Tibial artery (tissue), 4 donors: ENCODE data around the gene FAM135A.
"Not testable (repeated sequence)": the region's sequence is repeated elsewhere in the genome, so short reads cannot be mapped to it uniquely, and the experiment has no call there.

ENCODE experiments used
- DNase-seq, 2 donors: peaks; one replicate each; pipeline ENCODE4 v3.0.0-alpha.2; 2019
- H3K27ac ChIP-seq, 2 donors: fragments of 200-600 bp; sonication (generic) in 1 of 2; 1 replicate in 1 of 2; 2 replicates in 1 of 2; pipeline ENCODE4 v1.5.1; 2018 to 2019; ENCODE audit warnings: mild to moderate bottlenecking in 1 of 2
- H3K27me3 ChIP-seq, 2 donors: fragments of 200-600 bp; sonication (generic) in 1 of 2; one replicate each; pipeline versions ENCODE4 v1.5.1 to v1.6.0; 2016 to 2019
- H3K36me3 ChIP-seq, 3 donors: fragments of 200-600 bp; sonication (generic) in 2 of 3; one replicate each; pipeline ENCODE4 v1.5.1; 2016 to 2019; ENCODE audit warnings: mild to moderate bottlenecking in 2 of 3
- H3K4me1 ChIP-seq, 4 donors: fragments of 200-600 bp; sonication (generic) in 2 of 4; 1 replicate in 3 of 4; 2 replicates in 1 of 4; pipeline ENCODE4 v1.5.1; 2016 to 2019
- H3K4me3 ChIP-seq, 2 donors: fragments of 200-600 bp; sonication (generic) in 1 of 2; 1 replicate in 1 of 2; 2 replicates in 1 of 2; pipeline ENCODE4 v1.5.1; 2018 to 2019; ENCODE audit warnings: mild to moderate bottlenecking in 2 of 2
- H3K9me3 ChIP-seq, 3 donors: fragments of 200-600 bp; sonication (generic) in 1 of 3; one replicate each; pipeline ENCODE4 v1.5.1; 2016 to 2019
- intact Hi-C: fragments of 100-400 bp; cut with DNase I; formaldehyde crosslinking; loops from one replicate; pipeline ENCODE4 v1.15.0; 2023; ENCODE audit warnings: low total_unique reads
- TF ChIP-seq, protein P1 (sequence below), 2 experiments: fragments of 200-600 bp in 1 of 2; fragments of 450-650 bp in 1 of 2; IDR thresholded peaks; one replicate each; pipeline ENCODE4 v1.5.1; 2017 to 2019; ENCODE audit warnings: antibody characterized with exemption in 2 of 2, mild to moderate bottlenecking in 1 of 2, moderate library complexity in 1 of 2

The FAM135A gene

DNA sequence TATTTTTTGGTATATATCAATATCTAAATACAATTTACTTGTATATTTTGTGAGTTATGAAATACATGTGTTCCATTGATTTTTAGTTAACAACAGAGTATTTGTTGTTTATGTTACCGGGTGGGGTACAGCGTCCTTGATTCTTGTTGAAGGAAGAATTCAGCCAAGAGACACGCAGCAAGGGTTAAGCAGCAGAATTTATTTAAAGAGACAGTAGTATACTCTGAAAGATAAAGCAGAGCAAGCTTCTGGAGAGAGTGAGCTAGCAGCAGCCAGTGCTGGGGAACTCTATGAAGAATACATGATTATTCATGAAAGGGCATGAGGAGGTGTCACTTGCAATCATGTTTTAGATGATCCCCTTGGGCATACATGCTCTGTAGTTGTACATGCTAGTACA is 76.1 kb downstream of the FAM135A start:
- TF ChIP-seq, protein P1, sequence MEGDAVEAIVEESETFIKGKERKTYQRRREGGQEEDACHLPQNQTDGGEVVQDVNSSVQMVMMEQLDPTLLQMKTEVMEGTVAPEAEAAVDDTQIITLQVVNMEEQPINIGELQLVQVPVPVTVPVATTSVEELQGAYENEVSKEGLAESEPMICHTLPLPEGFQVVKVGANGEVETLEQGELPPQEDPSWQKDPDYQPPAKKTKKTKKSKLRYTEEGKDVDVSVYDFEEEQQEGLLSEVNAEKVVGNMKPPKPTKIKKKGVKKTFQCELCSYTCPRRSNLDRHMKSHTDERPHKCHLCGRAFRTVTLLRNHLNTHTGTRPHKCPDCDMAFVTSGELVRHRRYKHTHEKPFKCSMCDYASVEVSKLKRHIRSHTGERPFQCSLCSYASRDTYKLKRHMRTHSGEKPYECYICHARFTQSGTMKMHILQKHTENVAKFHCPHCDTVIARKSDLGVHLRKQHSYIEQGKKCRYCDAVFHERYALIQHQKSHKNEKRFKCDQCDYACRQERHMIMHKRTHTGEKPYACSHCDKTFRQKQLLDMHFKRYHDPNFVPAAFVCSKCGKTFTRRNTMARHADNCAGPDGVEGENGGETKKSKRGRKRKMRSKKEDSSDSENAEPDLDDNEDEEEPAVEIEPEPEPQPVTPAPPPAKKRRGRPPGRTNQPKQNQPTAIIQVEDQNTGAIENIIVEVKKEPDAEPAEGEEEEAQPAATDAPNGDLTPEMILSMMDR (IDR thresholded peaks at IDR 0.05) = no peak
- no peak for DNase-seq

DNA sequence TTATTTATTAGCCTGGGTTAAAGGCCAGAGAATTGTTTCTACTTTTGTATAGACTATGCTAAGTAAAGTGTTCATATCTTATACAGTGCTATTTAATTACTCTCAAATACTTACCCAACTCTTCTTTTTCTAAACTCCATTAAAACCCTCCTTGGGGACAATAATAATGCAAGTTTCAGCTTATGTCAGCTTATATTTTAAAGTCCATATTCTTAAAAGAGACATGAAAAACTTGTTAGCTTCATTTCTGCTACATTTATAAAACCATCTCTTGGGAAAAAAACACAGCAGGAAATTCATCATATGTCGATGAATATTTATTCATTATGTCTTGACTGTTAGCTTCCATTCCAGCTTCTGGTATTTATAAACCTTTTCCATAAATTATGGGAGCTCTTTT is 81.5 kb downstream of the FAM135A start:
- no peak for DNase-seq
- intact Hi-C loops = no loop called here
- Histone ChIP-seq H3K4me3 (no peak overlapping the region), H3K27ac (no peak overlapping the region), H3K9me3 (no peaks in the 10 kb centered on the region), H3K4me1 (no peaks in the 10 kb centered on the region), H3K27me3 (no peaks in the 10 kb centered on the region), H3K36me3 (peaks cover 0 to 7% (median 5%) of the 10 kb centered on the region in 3 donors)
- TF ChIP-seq, protein P1 (IDR thresholded peaks at IDR 0.05) = no peak

More for the DNA sequence above, 76.1 kb downstream of the FAM135A start:
- Histone ChIP-seq H3K36me3 (peaks cover 0 to 12% (median 4%) of the 10 kb centered on the region in 3 donors), H3K27ac (no peak overlapping the region), H3K4me3 (no peak overlapping the region), H3K9me3 (no peaks in the 10 kb centered on the region), H3K27me3 (no peaks in the 10 kb centered on the region), H3K4me1 (no peaks in the 10 kb centered on the region)
- intact Hi-C loops = no loop called here

DNA sequence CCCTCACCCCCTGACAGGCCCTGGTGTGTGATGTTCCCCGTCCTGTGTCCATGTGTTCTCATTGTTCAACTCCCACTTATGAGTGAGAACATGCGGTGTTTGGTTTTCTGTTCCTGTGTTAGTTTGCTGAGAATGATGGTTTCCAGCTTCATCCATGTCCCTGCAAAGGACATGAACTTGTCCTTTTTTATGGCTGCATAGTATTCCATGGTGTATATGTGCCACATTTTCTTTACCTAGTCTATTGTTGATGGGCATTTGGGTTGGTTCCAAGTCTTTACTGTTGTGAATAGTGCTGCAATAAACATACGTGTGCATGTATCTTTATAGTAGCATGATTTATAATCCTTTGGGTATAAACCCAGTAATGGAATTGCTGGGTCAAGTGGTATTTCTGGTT is 82.5 kb downstream of the FAM135A start:
- intact Hi-C loops, H3K9me3 ChIP-seq, H3K27ac ChIP-seq, H3K27me3 ChIP-seq, DNase-seq, H3K4me3 ChIP-seq, H3K4me1 ChIP-seq: not testable (repeated sequence)
- H3K36me3 ChIP-seq = peaks cover 5 to 17% (median 5%) of the 10 kb centered on the region in 3 donors

DNA sequence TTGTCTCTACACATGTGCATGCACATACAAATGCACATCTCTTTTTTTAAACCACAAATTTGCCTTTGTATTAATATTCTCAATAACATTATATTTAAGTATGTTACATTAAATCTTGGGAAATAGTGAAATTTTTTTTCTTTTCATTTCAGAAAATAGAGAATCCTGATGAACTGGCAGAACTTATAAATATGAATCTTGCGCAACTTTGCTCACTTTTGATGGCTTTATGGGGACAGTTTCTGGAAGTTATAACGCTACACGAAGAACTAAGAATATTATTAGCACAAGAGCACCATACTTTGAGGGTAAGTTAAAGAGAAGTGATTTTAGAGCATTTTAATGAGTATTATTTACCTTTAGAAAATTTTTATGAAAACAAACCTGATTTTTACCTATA is 89.2 kb downstream of the FAM135A start:
- peaks cover 0 to 5% (median 0%) of the 10 kb centered on the region in 3 donors for H3K9me3 ChIP-seq
- TF ChIP-seq, protein P1 (IDR thresholded peaks at IDR 0.05) = no peak
- no peaks in the 10 kb centered on the region for H3K27me3 ChIP-seq
- no peaks in the 10 kb centered on the region for H3K4me1 ChIP-seq
- no peak for DNase-seq
- no peak overlapping the region for H3K4me3 ChIP-seq
- H3K27ac ChIP-seq = no peak overlapping the region
- peaks cover 37 to 59% (median 47%) of the 10 kb centered on the region in 3 donors for H3K36me3 ChIP-seq
- intact Hi-C loops = no loop called here

DNA sequence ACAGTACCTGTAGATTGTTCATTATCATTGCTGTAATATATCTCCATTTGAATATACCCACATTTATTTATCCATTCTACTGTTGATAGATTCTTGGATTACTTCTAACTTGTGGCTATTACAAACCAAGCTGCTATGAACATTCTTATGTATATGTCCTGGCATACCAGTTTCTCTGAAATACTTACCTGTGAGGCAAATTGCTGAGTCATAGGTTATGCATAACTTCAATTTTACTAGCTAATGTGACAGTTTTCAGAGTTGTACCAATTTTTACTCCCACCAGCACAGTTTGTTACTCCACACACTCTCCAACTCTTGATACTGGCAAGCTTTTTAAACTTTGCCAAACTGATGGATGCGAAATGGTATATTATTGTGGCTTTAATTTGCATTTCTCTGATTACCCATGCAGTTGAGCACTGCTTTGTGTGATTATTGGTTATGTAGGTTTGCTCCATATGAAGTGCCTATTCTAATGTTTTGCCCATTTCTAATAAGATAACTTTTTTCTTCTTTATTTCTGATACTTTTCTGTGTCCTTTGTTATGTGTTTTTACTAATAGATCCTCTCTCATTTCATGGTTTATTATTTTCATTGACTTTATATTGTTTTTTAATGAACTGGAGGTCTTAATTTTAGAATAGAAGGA is 90.6 kb downstream of the FAM135A start:
- TF ChIP-seq, protein P1 (IDR thresholded peaks at IDR 0.05) = no peak
- no peak for DNase-seq
- Histone ChIP-seq H3K9me3 (peaks cover 0 to 5% (median 0%) of the 10 kb centered on the region in 3 donors), H3K4me3 (no peak overlapping the region), H3K27me3 (no peaks in the 10 kb centered on the region), H3K4me1 (no peaks in the 10 kb centered on the region), H3K36me3 (peaks cover 37 to 59% (median 46%) of the 10 kb centered on the region in 3 donors), H3K27ac (no peak overlapping the region)
- intact Hi-C loops = no loop called here

DNA sequence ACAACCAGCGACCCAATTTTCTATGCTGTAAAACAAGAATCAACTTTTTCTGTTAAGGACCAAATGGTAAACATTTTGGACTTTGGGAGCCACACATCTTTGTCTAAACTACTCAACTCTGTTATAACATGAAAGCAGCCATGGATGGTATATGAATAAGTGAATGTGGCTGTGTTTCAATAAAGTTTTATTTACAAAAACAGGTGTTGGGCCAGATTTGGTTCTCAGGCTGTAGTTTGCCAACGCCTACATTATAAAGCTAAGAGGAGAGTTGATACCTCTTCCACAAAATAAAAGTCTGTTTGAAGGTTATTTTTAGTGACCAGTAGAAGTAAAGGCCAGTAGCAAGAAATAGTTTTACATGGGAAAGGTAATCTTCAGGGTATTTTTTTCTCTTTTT is 93.0 kb downstream of the FAM135A start:
- peaks cover 0 to 5% (median 0%) of the 10 kb centered on the region in 3 donors for H3K9me3 ChIP-seq
- no peaks in the 10 kb centered on the region for H3K4me1 ChIP-seq
- H3K27me3 ChIP-seq = no peaks in the 10 kb centered on the region
- H3K36me3 ChIP-seq = peaks cover 27 to 43% (median 40%) of the 10 kb centered on the region in 3 donors
- intact Hi-C loops = no loop called here
- no peak for DNase-seq
- TF ChIP-seq, protein P1 (IDR thresholded peaks at IDR 0.05) = no peak
- H3K27ac ChIP-seq = no peak overlapping the region
- no peak overlapping the region for H3K4me3 ChIP-seq
